Hippocampal formation (tissue), 2 donors: ENCODE results near the gene MYO5B.
A peak's percentile ranks its signal among the peaks of the same experiment; 100 is the strongest.
"Not testable (repeated sequence)": the region's sequence is repeated elsewhere in the genome, so short reads cannot be mapped to it uniquely, and the experiment has no call there.

Experiments used
- DNase-seq, 2 donors: peaks; one replicate each; lab custom pipeline; 2025; lab: John Stamatoyannopoulos, UW

Gene MYO5B

GRCh38 chr18:49837889-49838288 is 357.1 kb downstream of the MYO5B start:
- no peak for DNase-seq

GRCh38 chr18:49837316-49837835 is 357.6 kb downstream of the MYO5B start:
- DNase-seq, result not testable (repeated sequence)

DNA sequence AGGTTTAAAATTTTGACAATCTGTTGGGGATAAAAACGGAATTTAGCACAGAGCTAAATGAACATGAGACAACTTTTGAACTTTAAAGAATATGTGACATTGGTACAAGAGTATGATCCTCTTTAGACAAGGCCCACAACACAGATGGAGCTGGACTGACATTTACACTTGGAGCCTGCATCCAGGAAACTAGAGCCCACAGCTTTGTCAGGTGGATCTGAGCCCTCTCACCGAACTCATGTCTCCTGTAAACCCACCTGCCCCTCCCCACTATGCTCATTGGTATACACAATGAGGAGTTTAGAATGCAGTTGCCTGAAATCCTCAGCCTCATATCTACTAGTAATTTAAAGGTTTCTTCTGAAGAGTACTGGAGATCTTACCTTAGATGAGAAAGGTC is 359.5 kb downstream of the MYO5B start:
- DNase-seq, result no peak

DNA sequence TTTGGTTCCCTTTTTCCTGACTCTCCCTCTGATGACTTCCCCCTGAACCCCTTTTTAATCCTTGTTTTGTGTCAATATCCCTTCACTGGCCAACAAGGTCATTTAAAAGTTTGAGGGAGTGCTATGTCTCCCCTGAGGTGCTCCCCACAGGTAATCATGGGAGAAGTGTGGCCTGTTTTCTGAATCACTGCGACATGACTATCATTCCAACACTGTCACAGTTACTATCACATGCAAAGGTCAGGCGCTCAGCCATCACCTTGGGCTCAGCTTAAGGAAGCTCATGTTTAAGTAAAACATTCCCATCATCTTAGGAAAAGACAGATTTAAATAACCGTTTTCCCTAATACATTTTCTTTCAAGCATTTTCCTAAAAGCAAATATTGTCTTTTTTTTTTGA is 360.7 kb downstream of the MYO5B start:
- no peak for DNase-seq

- DNase-seq, result no peak
Observed at GRCh38 chr18:49833814-49834213, 361.1 kb downstream of the MYO5B start.

DNA sequence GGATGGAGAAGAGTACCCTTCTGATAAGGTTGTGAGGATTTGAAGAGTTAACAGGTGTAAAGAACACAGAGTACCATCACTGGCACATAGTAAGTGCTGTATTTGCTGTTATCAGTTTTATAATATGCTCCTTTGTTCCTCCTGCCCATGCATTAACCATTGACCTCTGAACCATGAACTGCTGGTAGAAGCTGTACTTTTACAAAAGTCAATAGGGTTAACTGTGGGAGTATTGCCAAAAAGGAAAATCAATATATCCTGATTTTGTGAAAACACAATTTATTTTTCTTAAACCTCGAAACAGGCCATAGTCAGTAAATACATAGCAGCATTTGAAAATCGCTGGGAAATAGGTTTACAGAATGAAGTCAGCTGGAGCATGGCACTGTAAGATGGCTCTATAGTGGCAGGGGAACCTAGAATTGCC is 362.7 kb downstream of the MYO5B start:
- no peak for DNase-seq

- DNase-seq, result no peak
Observed at GRCh38 chr18:49827996-49828395, 367.0 kb downstream of the MYO5B start.

- DNase-seq, result no peak
Observed at GRCh38 chr18:49819823-49820671, 374.9 kb downstream of the MYO5B start.

- DNase-seq, result no peak
Observed at GRCh38 chr18:49819071-49819662, 375.8 kb downstream of the MYO5B start.

- no peak for DNase-seq
Observed at GRCh38 chr18:49817947-49818346, 377.0 kb downstream of the MYO5B start.

DNA sequence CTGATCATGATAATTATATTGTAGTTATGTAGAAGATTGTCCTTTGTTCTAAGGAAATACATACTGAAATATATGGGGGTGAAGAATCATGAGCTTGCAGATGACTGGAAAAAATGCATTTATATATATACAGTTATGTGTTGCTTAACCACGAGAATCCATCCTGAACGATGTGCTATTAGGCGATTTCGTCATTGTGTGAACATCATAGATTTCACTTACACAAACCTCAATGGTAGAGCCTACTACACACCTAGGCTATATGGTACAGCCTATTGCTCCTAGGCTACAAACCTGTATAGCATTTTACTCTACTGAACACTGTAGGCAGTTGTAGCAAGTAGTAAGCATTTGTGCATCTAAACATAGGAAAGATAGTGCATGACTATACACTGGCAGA is 379.0 kb downstream of the MYO5B start:
- DNase-seq, result no peak

DNA sequence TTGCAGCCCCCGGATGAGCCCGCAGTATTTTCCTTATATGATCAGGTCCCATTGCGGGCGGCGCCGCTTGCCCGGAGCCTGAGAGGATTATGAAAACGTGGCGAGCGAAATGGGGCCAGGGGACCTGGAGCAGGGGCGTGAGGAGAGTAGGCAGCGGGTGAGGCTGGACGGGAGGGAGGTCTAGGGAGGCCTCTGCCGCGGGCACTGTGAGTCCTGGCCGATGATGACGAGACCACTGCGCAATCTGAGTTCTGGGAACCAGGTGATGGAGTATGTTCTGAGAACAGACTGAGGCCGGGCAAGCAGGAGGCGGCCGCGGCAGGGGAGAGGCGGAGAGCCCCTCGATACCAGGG is 380.8 kb downstream of the MYO5B start:
- DNase-seq, result peak in 1 of 2 donors; percentile 48

DNA sequence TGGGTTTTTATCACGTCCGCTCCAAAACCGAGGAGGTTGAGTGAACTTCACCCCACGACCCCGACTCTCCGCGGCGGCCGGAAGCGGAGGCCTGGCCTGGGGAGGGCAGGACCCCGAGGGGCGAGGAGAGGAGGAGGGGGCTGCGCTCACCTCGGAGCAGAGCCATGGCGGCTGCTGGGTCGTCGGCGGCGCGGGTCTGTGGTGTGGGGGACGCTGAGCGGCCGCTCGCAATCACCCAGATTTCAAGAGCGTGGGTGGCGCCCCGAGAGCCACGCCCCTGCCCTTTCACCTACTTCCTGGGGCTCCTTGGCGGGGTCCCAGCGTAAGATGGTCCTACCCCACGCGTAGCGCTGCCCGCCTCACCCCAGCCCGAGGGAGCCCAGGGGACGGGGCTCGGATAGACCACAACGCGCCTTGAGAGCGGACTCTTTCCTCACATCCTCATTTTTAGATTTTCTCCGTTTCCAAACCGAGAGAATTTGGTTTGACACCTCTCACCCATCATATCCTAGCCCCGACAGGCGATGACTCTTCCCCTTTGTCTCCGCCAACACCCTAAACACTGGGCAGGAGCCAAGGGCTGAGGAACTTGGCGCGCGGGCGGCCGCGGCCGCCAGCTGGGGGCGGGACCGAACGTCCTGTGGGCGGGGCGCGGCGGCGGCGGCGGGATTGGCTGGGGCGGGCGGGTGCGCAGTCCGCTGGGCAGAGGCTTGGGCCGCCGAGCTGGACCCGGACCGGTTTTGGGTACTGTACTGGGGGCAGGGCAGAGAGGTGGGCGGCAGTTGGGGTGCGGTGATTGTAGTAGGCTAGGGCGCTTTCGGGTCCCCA is 381.4 kb downstream of the MYO5B start, which contains the start of gene ACAA2:
Gene ACAA2 (minus strand): TSS at position 215 of the 828 bp plus-strand sequence. CDS start 49 bp downstream, at position 166.
- DNase-seq, result peak; percentile 75 to 87

DNA sequence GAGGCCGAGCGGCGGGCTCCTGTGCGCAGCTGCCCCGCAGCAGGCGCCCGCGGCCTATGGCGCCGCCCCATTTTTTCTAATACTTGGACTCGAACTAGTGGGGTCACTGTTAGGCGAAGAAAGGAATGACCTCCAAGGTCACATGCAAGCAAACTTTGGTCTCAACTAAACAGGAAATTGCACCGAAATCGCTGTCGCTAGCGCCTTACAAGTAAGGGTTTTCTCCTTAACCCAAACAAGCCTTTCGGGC is 382.0 kb downstream of the MYO5B start:
- peak; percentile 40 to 57 for DNase-seq

- DNase-seq, result no peak
Observed at GRCh38 chr18:49812286-49813068, 382.5 kb downstream of the MYO5B start.

DNA sequence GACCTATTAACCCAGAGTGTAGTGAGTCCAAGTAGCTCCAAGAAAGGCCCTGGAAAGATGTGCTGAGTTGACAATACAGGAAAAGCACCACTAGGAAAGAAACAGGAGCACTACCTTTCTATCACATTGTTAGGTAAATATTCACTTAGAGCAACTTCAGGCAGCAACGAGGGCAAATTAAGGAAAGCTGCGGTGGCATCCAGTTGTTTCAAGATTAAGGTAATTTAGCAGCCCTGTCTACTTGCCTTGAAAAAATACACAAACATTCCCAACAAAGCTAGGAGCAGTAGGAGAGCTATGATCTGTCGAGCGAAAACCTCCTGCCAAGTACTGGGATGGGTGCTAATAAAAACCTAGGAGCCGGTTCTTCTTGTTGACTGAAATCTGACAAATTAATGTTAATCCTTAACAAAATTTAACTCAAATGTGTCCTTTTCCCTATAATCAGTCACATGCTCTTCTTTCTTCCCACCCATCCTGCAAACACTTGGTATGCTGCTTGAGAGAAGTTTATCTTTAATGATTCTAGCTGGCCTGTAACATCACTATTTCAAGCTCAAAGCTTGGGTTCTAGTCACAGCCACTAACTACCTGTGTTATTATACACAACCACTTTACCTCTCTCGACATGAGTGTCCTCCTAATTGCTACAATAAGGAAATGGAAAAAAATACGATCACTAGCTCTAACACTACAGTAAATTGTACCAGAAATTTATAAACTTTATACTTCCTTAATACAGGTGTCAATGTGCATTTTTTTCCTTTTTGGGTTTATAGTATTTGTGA is 383.6 kb downstream of the MYO5B start:
- no peak for DNase-seq

- DNase-seq, result not testable (repeated sequence)
Observed at GRCh38 chr18:49808553-49809191, 386.3 kb downstream of the MYO5B start.

GRCh38 chr18:49804096-49804495 is 390.9 kb downstream of the MYO5B start:
- DNase-seq, result no peak

GRCh38 chr18:49802623-49803022 is 392.3 kb downstream of the MYO5B start:
- no peak for DNase-seq

- DNase-seq, result not testable (repeated sequence)
Observed at GRCh38 chr18:49800491-49800890, 394.5 kb downstream of the MYO5B start.
